Fibroblast of gingiva (primary cell): ENCODE results near the gene FGF14.
A peak's percentile ranks its signal among the peaks of the same experiment; 100 is the strongest.

Source experiments
- DNase-seq: peaks from one replicate; pipeline ENCODE4 v3.0.0-alpha.2; 2011; ENCODE audit warnings: low read depth

Gene FGF14

DNA sequence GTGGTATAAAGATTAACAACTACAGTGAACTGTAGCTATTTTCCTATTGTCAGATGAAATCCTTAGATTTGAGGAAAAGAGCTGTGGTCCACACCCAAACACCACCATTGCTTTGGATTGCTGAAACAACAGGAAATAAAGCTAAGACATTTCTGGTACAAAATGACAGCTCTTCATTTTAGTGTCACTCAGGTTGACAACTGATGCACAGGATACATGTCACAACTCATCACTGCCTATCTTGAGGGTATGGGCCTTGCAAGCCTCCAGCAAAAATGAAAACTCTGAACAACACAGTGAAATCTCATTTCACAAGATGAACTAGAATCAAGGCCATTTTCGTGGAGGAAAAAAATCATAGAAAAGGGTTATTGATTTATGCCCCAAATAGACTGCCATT, 609.7 kb downstream of the FGF14 start:
- DNase-seq = no peak

- DNase-seq = peak; percentile 36
Measured at GRCh38 chr13:101785858-101786257, 616.0 kb downstream of the FGF14 start.

DNA sequence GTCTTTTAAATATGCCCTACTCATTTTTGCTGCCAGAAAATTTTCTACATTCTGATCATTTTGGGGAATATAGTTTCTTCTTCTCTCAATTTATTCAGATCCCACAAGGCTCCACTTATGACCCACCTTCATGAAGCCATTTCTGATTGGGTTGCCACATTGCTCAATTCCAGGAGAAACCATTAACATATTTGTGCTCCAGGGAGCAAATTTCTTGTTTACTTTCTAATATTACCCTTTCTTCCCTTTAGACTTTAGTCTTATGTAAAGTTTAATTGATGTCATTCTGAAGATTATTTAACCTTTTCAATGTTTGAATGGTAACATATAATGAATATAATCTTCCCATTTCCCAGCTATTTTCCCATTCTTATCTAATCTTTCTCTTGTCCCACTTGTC, 617.5 kb downstream of the FGF14 start:
- no peak for DNase-seq

DNA sequence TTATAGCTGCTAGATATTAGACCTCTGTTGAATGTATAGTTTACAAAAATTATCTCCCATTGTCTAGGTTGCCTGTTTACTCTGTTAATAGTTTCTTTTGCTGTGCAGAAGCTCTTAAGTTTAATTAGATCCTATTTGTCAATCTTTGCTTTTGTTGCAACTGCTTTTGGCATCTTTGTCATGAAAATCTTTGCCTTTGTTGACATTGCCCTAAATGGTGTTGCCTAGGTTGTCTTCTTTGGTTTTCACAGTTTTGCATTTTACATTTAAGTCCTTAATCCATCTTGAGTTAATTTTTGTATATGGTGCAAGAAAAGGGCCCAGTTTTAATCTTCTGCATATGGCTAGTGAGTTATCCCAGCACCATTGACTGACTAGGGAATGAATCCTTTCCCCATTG, 618.3 kb downstream of the FGF14 start:
- DNase-seq = no peak

- DNase-seq = no peak
Measured at GRCh38 chr13:101780211-101780610, 621.6 kb downstream of the FGF14 start.

DNA sequence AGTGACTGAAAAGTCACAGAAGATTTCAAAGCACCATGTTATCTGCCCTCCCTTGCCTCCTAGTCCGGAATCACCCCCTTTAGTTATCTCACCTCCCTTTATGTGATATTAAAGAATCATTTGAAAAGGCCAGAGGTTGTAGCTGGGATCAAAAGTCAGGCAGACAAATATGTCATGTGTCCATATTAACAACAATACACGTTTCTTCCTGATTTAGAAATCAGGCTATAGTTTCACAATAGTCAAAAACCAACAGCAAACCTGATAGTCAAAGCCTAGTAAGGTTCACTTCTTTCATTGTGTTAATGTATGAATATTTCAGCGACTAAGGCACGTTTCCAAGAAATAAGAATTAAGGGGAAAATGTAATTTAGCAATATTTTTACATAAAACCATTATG, 622.7 kb downstream of the FGF14 start:
- no peak for DNase-seq

DNA sequence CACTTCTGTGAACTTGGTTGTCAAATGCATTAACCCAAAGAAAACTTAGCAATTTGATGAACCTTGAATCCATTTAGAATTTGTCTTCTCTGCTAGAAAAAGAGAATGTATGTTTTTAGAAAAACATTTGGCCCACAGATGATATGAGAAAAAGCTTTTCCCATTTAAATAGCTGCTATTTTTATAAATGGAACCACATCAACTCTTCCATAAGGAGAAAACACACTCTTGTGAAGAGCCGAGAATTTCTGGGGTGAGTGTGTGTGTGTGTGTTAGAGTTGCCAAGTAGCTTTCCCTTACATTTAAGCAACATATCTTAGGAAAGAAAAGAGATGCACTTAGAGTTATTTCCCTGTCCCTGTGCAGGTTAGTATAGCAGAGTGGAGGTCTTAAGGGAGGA, 626.6 kb downstream of the FGF14 start:
- DNase-seq = no peak

- no peak for DNase-seq
Measured at GRCh38 chr13:101774393-101774792, 627.5 kb downstream of the FGF14 start.

DNA sequence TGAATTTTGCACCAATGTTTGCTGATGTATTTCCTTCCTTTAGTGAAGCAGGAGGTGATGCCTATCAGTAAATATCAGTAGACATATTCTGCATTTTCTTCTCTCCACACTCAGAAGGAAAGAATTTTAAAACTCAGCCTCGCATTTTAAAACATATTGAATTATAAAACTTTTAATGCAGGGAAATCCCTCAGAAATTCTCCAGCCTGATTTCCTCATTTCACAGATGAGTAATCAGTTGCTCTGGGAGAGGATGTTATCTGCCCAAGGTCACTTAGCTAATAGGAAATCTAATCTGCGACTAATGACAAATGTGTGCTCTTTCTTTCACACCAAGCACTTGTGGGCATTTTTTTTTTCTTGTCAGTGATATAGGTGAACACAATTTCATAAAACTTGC, 628.8 kb downstream of the FGF14 start:
- DNase-seq = no peak

- no peak for DNase-seq
Measured at GRCh38 chr13:101767131-101767530, 634.7 kb downstream of the FGF14 start.

DNA sequence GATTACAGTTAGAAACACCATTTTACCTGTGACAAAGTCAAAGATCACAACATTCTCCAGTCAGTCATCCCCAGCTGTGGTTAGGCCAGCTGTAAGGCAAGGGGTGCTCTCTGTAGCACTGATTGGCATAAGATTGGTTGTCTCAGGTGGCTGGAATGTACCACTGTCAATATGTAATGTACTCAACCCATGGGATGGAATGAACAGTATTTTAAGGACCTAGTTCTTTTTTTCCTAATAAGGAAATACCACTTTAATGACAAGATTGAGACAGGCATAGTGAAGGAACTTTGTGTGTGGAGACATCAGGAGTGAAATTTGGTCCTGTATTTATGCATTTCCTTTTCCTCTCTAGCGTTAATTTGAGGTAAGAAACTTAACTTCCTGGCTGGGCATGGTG, 638.7 kb downstream of the FGF14 start:
- DNase-seq = no peak

DNA sequence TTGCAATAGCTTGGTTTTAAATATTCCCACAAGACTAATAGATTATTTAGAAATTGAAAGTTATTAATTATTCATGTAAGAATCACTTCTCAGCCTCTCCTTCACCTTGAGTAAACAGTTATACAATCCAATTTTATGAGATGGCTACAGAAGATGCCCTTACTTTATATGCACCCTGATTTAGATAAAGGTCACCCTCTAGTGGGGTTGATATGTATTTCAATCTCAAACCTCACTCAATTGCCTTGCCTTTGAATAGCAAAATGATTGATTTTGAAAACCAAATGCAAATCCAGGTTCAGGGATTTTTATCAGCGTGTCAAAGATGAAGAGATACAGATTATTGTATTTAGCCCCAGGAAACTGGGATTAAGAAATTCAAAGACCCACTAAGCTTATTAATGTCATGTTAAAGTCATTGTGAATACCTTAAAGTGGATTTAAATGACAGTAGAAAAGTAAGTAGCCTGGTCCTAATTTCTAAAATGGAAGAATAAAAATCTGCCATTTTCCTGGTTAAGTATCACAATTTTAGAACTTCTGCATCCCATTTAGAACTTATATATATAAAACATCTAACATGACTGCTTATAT, 644.3 kb downstream of the FGF14 start:
- DNase-seq = peak; percentile 45

DNA sequence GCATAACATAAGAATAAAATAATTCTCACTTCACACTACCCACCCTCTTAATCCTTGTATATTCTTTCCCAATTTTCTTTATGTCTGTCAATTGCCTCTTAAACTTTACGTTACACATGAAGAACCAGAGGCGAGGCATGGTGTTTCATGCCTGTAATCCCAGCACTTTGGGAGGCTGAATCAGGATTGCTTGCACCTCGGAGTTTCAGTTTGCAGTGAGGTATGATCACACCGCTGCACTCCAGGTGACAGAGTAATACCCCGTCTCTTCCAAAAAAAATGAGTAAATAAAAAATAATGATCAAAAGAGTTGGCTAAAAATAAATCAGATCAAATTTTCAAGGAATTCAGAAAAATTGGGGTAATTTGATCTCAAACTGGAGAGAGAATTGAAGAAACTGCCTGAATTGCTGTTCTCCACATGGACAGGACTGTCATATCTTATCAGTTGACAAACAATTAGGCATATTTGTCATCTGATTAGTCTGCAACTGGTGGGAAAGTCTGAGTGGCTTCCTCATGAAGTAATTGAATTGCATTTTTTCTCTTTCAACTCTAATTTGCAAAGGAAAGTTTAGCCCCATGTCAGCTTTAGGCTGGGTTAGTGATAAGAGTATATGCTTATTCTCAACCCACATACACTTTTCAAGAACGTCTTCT, 646.5 kb downstream of the FGF14 start:
- DNase-seq = no peak

DNA sequence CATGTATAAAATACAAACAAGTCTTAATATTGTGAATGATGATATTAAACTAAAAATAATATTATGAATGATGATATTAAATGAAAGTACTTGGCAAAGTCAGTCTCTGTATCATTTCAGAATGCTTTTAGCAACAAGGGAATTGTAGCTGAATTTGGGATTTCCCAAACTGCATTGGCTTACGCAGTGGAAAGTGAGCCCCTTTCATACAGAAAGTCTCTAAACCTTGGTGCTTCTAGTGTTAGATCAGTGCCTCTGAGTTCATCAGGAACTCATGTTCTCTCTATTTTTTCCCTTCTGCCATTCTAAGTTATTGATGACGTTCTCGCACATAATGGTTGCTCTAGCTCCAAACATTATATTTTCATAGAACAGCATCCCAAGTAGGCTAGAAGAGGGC, 649.4 kb downstream of the FGF14 start:
- DNase-seq = no peak

- DNase-seq = peak; percentile 88
Measured at GRCh38 chr13:101751488-101751887, 650.4 kb downstream of the FGF14 start.

DNA sequence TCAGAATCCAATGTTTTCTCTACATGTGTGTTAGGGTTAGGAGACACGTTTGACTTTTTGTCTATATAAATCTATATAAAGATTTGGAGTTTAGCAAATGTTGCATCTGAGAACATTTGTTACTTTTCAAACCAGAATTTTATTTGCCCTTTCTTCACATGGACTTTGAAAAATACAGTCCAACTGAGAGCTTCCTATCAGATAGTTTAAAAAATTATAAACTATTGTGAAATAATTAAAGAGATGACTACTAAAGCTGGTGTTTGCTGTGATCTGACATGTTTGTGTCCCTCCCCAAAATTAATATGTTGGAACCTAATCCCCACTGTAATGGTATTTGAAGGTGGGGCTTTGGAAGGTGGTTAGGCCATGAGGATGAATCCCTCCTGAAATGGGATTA, 652.3 kb downstream of the FGF14 start:
- no peak for DNase-seq

DNA sequence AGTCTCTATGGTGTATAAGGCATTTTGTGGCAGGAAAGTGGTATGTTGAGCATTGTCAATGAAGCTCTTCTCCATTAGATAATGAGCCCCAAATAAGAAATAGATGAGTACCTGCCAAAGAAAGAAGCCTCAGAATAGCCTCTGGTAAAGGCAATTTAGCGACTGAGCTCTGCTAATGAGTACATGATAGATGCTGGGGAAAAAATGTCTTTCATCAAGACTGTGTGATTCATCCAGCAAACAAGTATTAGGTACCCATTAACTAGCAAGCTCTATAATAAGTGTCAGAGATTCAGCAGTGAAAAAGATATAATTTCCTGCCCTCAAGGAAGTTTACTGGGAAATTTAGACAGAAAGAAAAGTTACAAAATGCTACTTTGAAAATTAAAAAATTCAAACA, 654.8 kb downstream of the FGF14 start:
- no peak for DNase-seq

- DNase-seq = no peak
Measured at GRCh38 chr13:101746513-101746912, 655.3 kb downstream of the FGF14 start.

GRCh38 chr13:101739382-101740178, 662.3 kb downstream of the FGF14 start:
- no peak for DNase-seq

GRCh38 chr13:101738336-101738735, 663.5 kb downstream of the FGF14 start:
- no peak for DNase-seq

DNA sequence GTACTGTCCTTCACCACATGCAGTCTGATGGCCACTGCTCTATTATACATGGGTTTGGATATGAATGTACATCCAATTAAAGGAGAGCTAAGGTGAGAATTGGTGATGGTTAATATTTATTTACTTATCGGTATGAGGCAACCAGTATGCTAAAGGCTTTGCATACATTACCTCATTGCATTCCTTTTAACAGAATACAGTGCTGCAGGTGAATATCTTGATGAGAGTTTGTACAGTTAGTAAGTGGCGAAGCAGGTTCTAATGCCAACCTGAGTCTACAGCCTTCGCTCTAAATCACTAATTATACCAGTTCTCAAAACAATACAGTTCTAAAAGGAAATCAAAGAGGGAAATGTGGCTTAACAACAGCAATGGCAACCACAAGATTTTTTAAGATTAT, 665.3 kb downstream of the FGF14 start:
- DNase-seq = no peak

- DNase-seq = peak; percentile 7
Measured at GRCh38 chr13:101730420-101731000, 671.3 kb downstream of the FGF14 start.

DNA sequence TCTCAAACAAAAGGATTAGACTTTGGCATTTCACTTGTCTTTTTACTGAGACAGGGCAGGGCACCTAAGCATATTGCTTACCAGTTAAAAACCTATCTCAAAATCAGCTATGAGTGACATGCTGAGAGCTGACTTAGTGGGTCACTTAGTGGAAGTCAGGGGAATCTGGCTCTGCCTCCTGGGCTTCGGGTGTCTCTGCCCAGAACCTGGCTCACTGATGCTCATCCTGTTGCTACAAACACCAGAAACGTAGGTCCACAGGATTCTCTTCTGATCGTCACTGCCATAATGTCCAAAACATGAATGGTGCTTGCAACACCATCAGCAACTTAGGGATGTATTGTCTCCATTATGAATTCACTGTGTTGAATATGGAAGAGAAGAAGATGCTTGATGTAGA, 673.2 kb downstream of the FGF14 start:
- DNase-seq = no peak
